H1 (cell line): ENCODE data around the gene SPSB2. TPM values are rescaled to one million over a fixed set of nuclear protein-coding genes. Genes with fewer than 3 reads are reported as not detected.

Experiments
- CTCF ChIA-PET: fragments of 300-600 bp; sonication (Branson Sonifier 250); formaldehyde crosslinking; loops from one replicate; lab custom pipeline; 2021; ENCODE audit not compliant: partially characterized antibody; lab: Charles Lee
- POLR2A ChIA-PET: fragments of 300-600 bp; sonication (Branson Sonifier 250); formaldehyde crosslinking; loops from one replicate; lab custom pipeline; 2021; ENCODE audit warnings: inconsistent platforms; ENCODE audit not compliant: partially characterized antibody; lab: Charles Lee
- DNase-seq, 2 experiments: peaks; one replicate each; pipeline versions ENCODE4 v3.0.0 to v3.0.0-alpha.2; 2010 to 2022; ENCODE audit warnings: low spot score in 2 of 2, low read depth in 1 of 2, mixed read lengths in 1 of 2
- FAIRE-seq: peaks from 2 replicates; lab custom pipeline; 2011; peaks lifted over from hg19 to GRCh38; lab: Jason Lieb, UNC
- H2AFZ ChIP-seq: 2 replicates; pipeline ENCODE4 v1.8.1; 2012; ENCODE audit warnings: low read length, inconsistent platforms
- H2AK5ac ChIP-seq: 2 replicates; pipeline ENCODE4 v1.6.1; 2013; ENCODE audit warnings: low read depth, low read length
- H2BK120ac ChIP-seq: replicated peaks from 2 replicates; pipeline ENCODE3; 2013; ENCODE audit warnings: low read depth, low read length, inconsistent platforms
- H2BK12ac ChIP-seq: 2 replicates; pipeline ENCODE4 v1.6.1; 2013; ENCODE audit warnings: low read depth, low read length
- H2BK15ac ChIP-seq: 2 replicates; pipeline ENCODE4 v1.6.1; 2013; ENCODE audit warnings: low read length
- H2BK20ac ChIP-seq: 2 replicates; pipeline ENCODE4 v1.6.1; 2013; ENCODE audit warnings: low read length
- H2BK5ac ChIP-seq: 2 replicates; pipeline ENCODE4 v1.6.1; 2013; ENCODE audit warnings: low read depth, low read length
- H3K14ac ChIP-seq: 2 replicates; pipeline ENCODE4 v1.6.1; 2013; ENCODE audit warnings: inconsistent platforms; ENCODE audit not compliant: insufficient read length
- H3K18ac ChIP-seq: 2 replicates; pipeline ENCODE4 v1.6.1; 2013; ENCODE audit warnings: low read length; ENCODE audit errors: extremely low read depth
- H3K23ac ChIP-seq: 2 replicates; pipeline ENCODE4 v1.6.1; 2013; ENCODE audit warnings: inconsistent platforms; ENCODE audit not compliant: insufficient read length
- H3K23me2 ChIP-seq: 2 replicates; pipeline ENCODE4 v1.6.1; 2013; ENCODE audit warnings: low read depth, low read length
- H3K27ac ChIP-seq: 2 replicates; pipeline ENCODE4 v1.6.1; 2011; ENCODE audit warnings: low read depth, low read length, inconsistent platforms
- H3K27me3 ChIP-seq, 4 experiments: replicated peaks in 1 of 4; 1 replicate in 1 of 4; 2 replicates in 3 of 4; pipeline versions ENCODE4 v1.6.1 to v1.8.1; 2011 to 2013; ENCODE audit warnings: low read length in 3 of 4, mild to moderate bottlenecking in 3 of 4, inconsistent platforms in 2 of 4, mixed read lengths in 2 of 4, moderate library complexity in 1 of 4; ENCODE audit not compliant: control insufficient read depth in 3 of 4, insufficient read depth in 3 of 4; ENCODE audit errors: extremely low read depth in 1 of 4
- H3K36me3 ChIP-seq, 4 experiments: 2 replicates each; pipeline versions ENCODE4 v1.6.1 to v1.8.1; 2011 to 2013; ENCODE audit warnings: mild to moderate bottlenecking in 4 of 4, low read length in 3 of 4, moderate library complexity in 2 of 4, control low read depth in 1 of 4, inconsistent platforms in 1 of 4; ENCODE audit not compliant: insufficient read depth in 4 of 4, control insufficient read depth in 2 of 4
- H3K4ac ChIP-seq: replicated peaks from 2 replicates; pipeline ENCODE3; 2013; ENCODE audit warnings: low read length, low read depth, mixed read lengths, inconsistent platforms; ENCODE audit not compliant: insufficient read length
- H3K4me1 ChIP-seq, 4 experiments: replicated peaks in 1 of 4; 1 replicate in 1 of 4; 2 replicates in 3 of 4; pipeline versions ENCODE4 v1.6.1 to v1.8.1; 2011 to 2013; ENCODE audit warnings: low read length in 3 of 4, inconsistent platforms in 2 of 4, mixed read lengths in 1 of 4; ENCODE audit not compliant: insufficient read depth in 4 of 4, control insufficient read depth in 3 of 4
- H3K4me2 ChIP-seq, 2 experiments: 2 replicates each; pipeline versions ENCODE4 v1.6.1 to v1.8.1; 2011 to 2013; ENCODE audit warnings: low read depth in 2 of 2, low read length in 2 of 2, control low read depth in 1 of 2, inconsistent platforms in 1 of 2, mild to moderate bottlenecking in 1 of 2; ENCODE audit not compliant: insufficient read depth in 1 of 2
- H3K4me3 ChIP-seq, 4 experiments: fragments of 200-600, 300-600 bp in 1 of 4; sonication (generic), shearing (Covaris generic), sonication (Bioruptor Twin) in 1 of 4; 2 replicates each; pipeline versions ENCODE4 v1.5.1 to v1.8.1; 2011 to 2016; ENCODE audit warnings: low read length in 4 of 4, low read depth in 3 of 4, control low read depth in 2 of 4, inconsistent platforms in 2 of 4, mild to moderate bottlenecking in 2 of 4, mixed read lengths in 1 of 4, moderate library complexity in 1 of 4; ENCODE audit not compliant: insufficient read depth in 2 of 4; ENCODE audit errors: extremely low read depth in 1 of 4
- H3K56ac ChIP-seq: replicated peaks from 2 replicates; pipeline ENCODE3; 2013; ENCODE audit warnings: low read depth, mild to moderate bottlenecking, mixed read lengths, low read length, inconsistent platforms; ENCODE audit not compliant: insufficient read length
- H3K79me1 ChIP-seq: 2 replicates; pipeline ENCODE4 v1.6.1; 2013; ENCODE audit warnings: low read depth, low read length, control low read depth
- H3K79me2 ChIP-seq, 2 experiments: 2 replicates each; pipeline versions ENCODE4 v1.6.1 to v1.8.1; 2012 to 2013; ENCODE audit warnings: low read length in 2 of 2, mild to moderate bottlenecking in 2 of 2, inconsistent platforms in 1 of 2; ENCODE audit not compliant: insufficient read depth in 2 of 2, control insufficient read depth in 1 of 2
- H3K9ac ChIP-seq, 4 experiments: replicated peaks in 1 of 4; 1 replicate in 1 of 4; 2 replicates in 3 of 4; pipeline versions ENCODE4 v1.6.1 to v1.8.1; 2011 to 2013; ENCODE audit warnings: low read depth in 3 of 4, low read length in 3 of 4, control low read depth in 2 of 4, mild to moderate bottlenecking in 2 of 4, moderate library complexity in 2 of 4, inconsistent platforms in 1 of 4; ENCODE audit errors: extremely low read depth in 1 of 4
- H3K9me3 ChIP-seq, 2 experiments: 2 replicates each; pipeline versions ENCODE4 v1.6.1 to v1.8.1; 2012 to 2013; ENCODE audit warnings: mild to moderate bottlenecking in 2 of 2, moderate library complexity in 2 of 2, control low read depth in 1 of 2, inconsistent platforms in 1 of 2, low read depth in 1 of 2, low read length in 1 of 2, mixed read lengths in 1 of 2; ENCODE audit not compliant: insufficient read depth in 2 of 2
- H4K20me1 ChIP-seq, 2 experiments: replicated peaks in 1 of 2; 2 replicates each; pipeline versions ENCODE3 to v1.8.1; 2011 to 2013; ENCODE audit warnings: inconsistent platforms in 2 of 2, low read length in 2 of 2, mild to moderate bottlenecking in 1 of 2; ENCODE audit not compliant: insufficient read depth in 2 of 2, control insufficient read depth in 1 of 2
- H4K5ac ChIP-seq: 2 replicates; pipeline ENCODE4 v1.6.1; 2013; ENCODE audit warnings: low read length, low read depth, mixed read lengths, inconsistent platforms; ENCODE audit not compliant: insufficient read length
- H4K8ac ChIP-seq: 2 replicates; pipeline ENCODE4 v1.8.0; 2013; ENCODE audit warnings: mild to moderate bottlenecking, moderate library complexity, low read length, inconsistent platforms; ENCODE audit not compliant: insufficient read depth; ENCODE audit errors: extremely low read depth
- H4K91ac ChIP-seq: replicated peaks from 2 replicates; pipeline ENCODE3; 2013; ENCODE audit warnings: low read length, mixed read lengths, inconsistent platforms; ENCODE audit not compliant: insufficient read length
- SP2 ChIP-seq: IDR thresholded peaks from 2 replicates; pipeline ENCODE4 v1.6.1; 2012; ENCODE audit warnings: mild to moderate bottlenecking, low read length, inconsistent platforms
- WGBS, 2 experiments: shearing (Covaris generic) in 1 of 2; methylation state at CpG; one replicate each; pipeline versions ENCODE4 v1.1.6 to v1.1.7; 2013 to 2015; ENCODE audit warnings: low lambda C conversion rate in 2 of 2, mixed read lengths in 2 of 2, inconsistent platforms in 1 of 2, low coverage in 1 of 2, missing lambda C conversion rate in 1 of 2; ENCODE audit not compliant: insufficient replicate concordance in 2 of 2, insufficient coverage in 1 of 2, insufficient read length in 1 of 2; ENCODE audit errors: extremely low coverage in 1 of 2, missing lambda C conversion rate in 1 of 2; 5-methylcytosine and 5-hydroxymethylcytosine counted together
- polyA plus RNA-seq, 7 experiments: library from polyadenylated mRNA; depleted of rRNA in 3 of 7; stranded (reverse) in 5 of 7; unstranded in 2 of 7; fragments of >200 nt in 5 of 7; fragments of 200-250 nt in 2 of 7; gene quantifications; 1 replicate in 5 of 7; 2 replicates in 1 of 7; 4 replicates in 1 of 7; pipeline versions ENCODE4 v1.2.1 to v1.2.3, GENCODE V29; 2011 to 2013; ENCODE audit warnings: missing spikeins in 2 of 7, mixed read lengths in 2 of 7
- total RNA-seq: library from RNA; stranded (reverse); fragmentation: NEBNext Ultra II Directional; extraction: Animal tissue kit (Norgen Biotek cat#: 25700); gene quantifications from 2 replicates; pipeline ENCODE4 v1.2.1, GENCODE V29; 2021
- TF ChIP-seq, protein P1 (sequence below): IDR thresholded peaks from 2 replicates; pipeline ENCODE4 v1.6.1; 2011; ENCODE audit warnings: low read depth, mild to moderate bottlenecking, low read length; ENCODE audit not compliant: insufficient read depth

Gene SPSB2
- total and polyA plus RNA-seq, 2 of the 8 experiments (the other 6 are each of a cell fraction or from before 2014, with no cell fraction given) = 13.0 to 23.2 TPM

DNA sequence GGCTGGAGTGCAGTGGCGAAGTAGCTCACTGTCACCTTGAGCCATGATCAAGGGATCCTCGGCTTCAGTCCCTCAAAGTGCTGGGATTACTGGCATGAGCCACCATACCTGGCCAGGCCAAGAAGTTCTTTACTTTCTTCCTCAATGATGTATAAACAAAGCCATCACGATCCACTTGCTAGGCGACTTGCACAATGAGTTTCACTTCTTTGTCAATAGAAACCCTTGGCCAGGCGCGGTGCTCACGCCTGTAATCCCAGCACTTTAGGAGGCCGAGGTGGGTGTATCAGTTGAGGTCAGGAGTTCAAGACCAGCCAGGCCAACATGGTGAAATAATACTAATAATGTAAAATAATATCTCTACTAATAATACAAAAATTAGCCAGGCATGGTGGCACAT is 14.4 kb upstream of the SPSB2 start:
- Histone ChIP-seq H3K79me2 (no peaks in the 10 kb centered on the region), H3K23me2 (no peaks in the 10 kb centered on the region), H3K18ac (peak overlapping the region; percentile 85; the same call in 1 of the 2 replicates), H3K9me3 (no peaks in the 10 kb centered on the region), H4K8ac (no peak overlapping the region), H2AK5ac (peak overlapping the region; percentile 100; the same call in 1 of the 2 replicates), H3K27ac (no peak overlapping the region), H3K27me3 (no peaks in the 10 kb centered on the region), H3K23ac (no peak overlapping the region), H2AFZ (no peak overlapping the region), H3K4ac (no peak overlapping the region), H3K9ac (no peak overlapping the region)
- FAIRE-seq = no peak
- CTCF ChIA-PET = interaction anchor here (2.3 kb wide), 1 partner anchor 16 kb away, joined by 18 read pairs; the partner anchor contains the start of gene SPSB2
- TF ChIP-seq, protein P1, sequence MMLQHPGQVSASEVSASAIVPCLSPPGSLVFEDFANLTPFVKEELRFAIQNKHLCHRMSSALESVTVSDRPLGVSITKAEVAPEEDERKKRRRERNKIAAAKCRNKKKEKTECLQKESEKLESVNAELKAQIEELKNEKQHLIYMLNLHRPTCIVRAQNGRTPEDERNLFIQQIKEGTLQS = no peak
- no peak for TF ChIP-seq SP2
- TF ChIP-seq, all 59 proteins: peak for 0
- peak overlapping the region; percentile 60; the same call in 1 of the 2 replicates for H2BK5ac ChIP-seq
- peaks cover 2 to 13% (median 8%) of the 10 kb centered on the region in 4 experiments; a peak in 6 of 7 replicates for H3K4me1 ChIP-seq
- H3K36me3 ChIP-seq = peaks cover 0 to 20% (median 1%) of the 10 kb centered on the region in 4 experiments; a peak in 4 of 8 replicates
- no peak overlapping the region for H3K4me2 ChIP-seq
- DNase-seq = no peak
- peak overlapping the region; percentile 97 for H2BK12ac ChIP-seq
- no peak overlapping the region for H3K4me3 ChIP-seq
- H2BK120ac ChIP-seq = no peak overlapping the region
- no peaks in the 10 kb centered on the region for H3K79me1 ChIP-seq
- H2BK15ac ChIP-seq = no peak overlapping the region
- no peaks in the 10 kb centered on the region for H4K20me1 ChIP-seq
- H2BK20ac ChIP-seq = peak overlapping the region; percentile 80; the same call in 1 of the 2 replicates
- 85% methylated on average over 8 of the region's 8 CpGs; no CpG with 5 or more reads in 1 of the 2 experiments for WGBS, 2 experiments
- H3K14ac ChIP-seq = no peak overlapping the region
- H3K56ac ChIP-seq = no peak overlapping the region
- peak overlapping the region; percentile 62 for H4K5ac ChIP-seq
- POLR2A ChIA-PET = interaction anchor here (1.0 to 7.8 kb wide), 5 partner anchors 12 to 81 kb away, joined by 4 to 86 read pairs (median 4); partner anchors contain the start of genes SPSB2 and TPI1
- H4K91ac ChIP-seq = peak overlapping the region; percentile 29
